Measurements from ENCODE around the gene CTIF.

The CTIF gene

GRCh38 chr18:48794251-48794970, 255.6 kb downstream of the CTIF start:
- DNase-seq, result no peak

GRCh38 chr18:48795696-48796095, 256.9 kb downstream of the CTIF start:
- DNase-seq, result no peak

- no peak for DNase-seq
These were observed 257.8 kb downstream of the CTIF start for GRCh38 chr18:48796491-48797205.

- DNase-seq, result no peak
These were observed 259.0 kb downstream of the CTIF start for GRCh38 chr18:48797841-48798255.

- DNase-seq, result no peak
These were observed 259.8 kb downstream of the CTIF start for GRCh38 chr18:48798334-48799245.

- no peak for DNase-seq
These were observed 261.0 kb downstream of the CTIF start for GRCh38 chr18:48799724-48800315.

GRCh38 chr18:48800466-48800865, 261.6 kb downstream of the CTIF start:
- no peak for DNase-seq

GRCh38 chr18:48800876-48801727, 262.3 kb downstream of the CTIF start:
- DNase-seq, result no peak

- no peak for DNase-seq
These were observed 263.1 kb downstream of the CTIF start for GRCh38 chr18:48801728-48802542.

GRCh38 chr18:48802543-48803290, 263.9 kb downstream of the CTIF start:
- no peak for DNase-seq

GRCh38 chr18:48803518-48803917, 264.7 kb downstream of the CTIF start:
- no peak for DNase-seq

- DNase-seq, result no peak
These were observed 265.4 kb downstream of the CTIF start for GRCh38 chr18:48803951-48804855.

GRCh38 chr18:48804856-48805610, 266.2 kb downstream of the CTIF start:
- no peak for DNase-seq

- DNase-seq, result no peak
These were observed 267.1 kb downstream of the CTIF start for GRCh38 chr18:48805826-48806535.

GRCh38 chr18:48806551-48807261, 267.9 kb downstream of the CTIF start:
- peak; percentile 62 for DNase-seq

- DNase-seq, result no peak
These were observed 269.6 kb downstream of the CTIF start for GRCh38 chr18:48808476-48808875.

GRCh38 chr18:48809365-48809764, 270.5 kb downstream of the CTIF start:
- no peak for DNase-seq
